Stomach (tissue), 4 donors: Measurements from ENCODE around the gene PNCK.

Experiments used
- CTCF ChIP-seq, 7 experiments: fragments of 450-650 bp in 4 of 7; fragments of 200-600 bp in 3 of 7; sonication (generic) in 3 of 7; IDR thresholded peaks; one replicate each; pipeline ENCODE4 v1.5.1; 2016 to 2019; ENCODE audit warnings: antibody characterized with exemption in 7 of 7, control low read depth in 2 of 7, mild to moderate bottlenecking in 1 of 7
- EP300 ChIP-seq: sonication (generic); formaldehyde crosslinking; IDR thresholded peaks from one replicate; pipeline ENCODE4 v1.6.1; 2017; ENCODE audit warnings: antibody characterized with exemption
- POLR2A ChIP-seq, 4 donors: fragments of 450-650 bp; IDR thresholded peaks; one replicate each; pipeline ENCODE4 v1.6.1; 2016; ENCODE audit warnings: antibody characterized with exemption in 4 of 4, control low read depth in 2 of 4, mild to moderate bottlenecking in 1 of 4, moderate library complexity in 1 of 4
- POLR2AphosphoS5 ChIP-seq, 3 donors: sonication (generic); formaldehyde crosslinking; IDR thresholded peaks; one replicate each; pipeline ENCODE4 v1.6.1; 2016; ENCODE audit warnings: antibody characterized with exemption in 3 of 3

- no peak for TF ChIP-seq CTCF (IDR thresholded peaks at IDR 0.05)
- no peak for TF ChIP-seq POLR2A (IDR thresholded peaks at IDR 0.05)
- no peak for TF ChIP-seq POLR2AphosphoS5 (IDR thresholded peaks at IDR 0.05)
- no peak for TF ChIP-seq EP300
Measured at GRCh38 chrX:153688911-153689590, 15.4 kb upstream of the PNCK start.
